AG04449 (cell line): ENCODE measurements around the gene RAI14.
"Not testable (repeated sequence)": the region's sequence is repeated elsewhere in the genome, so short reads cannot be mapped to it uniquely, and the experiment has no call there.

Experiments
- CTCF ChIA-PET: fragments of 350-600 bp; formaldehyde crosslinking; extraction: SDS; loops from one replicate; lab custom pipeline; 2021; ENCODE audit warnings: antibody characterized with exemption; lab: Yijun Ruan, JAX
- POLR2A ChIA-PET: fragments of 400-600, 350-600 bp; formaldehyde crosslinking; extraction: SDS; loops from one replicate; lab custom pipeline; 2020; ENCODE audit warnings: antibody characterized with exemption, inconsistent platforms; lab: Yijun Ruan, JAX
- DNase-seq: peaks from one replicate; pipeline ENCODE4 v3.0.0-alpha.2; 2010; ENCODE audit warnings: low read depth, low spot score
- H3K4me3 ChIP-seq: 2 replicates; pipeline ENCODE4 v1.5.1; 2011; ENCODE audit warnings: low read depth, mild to moderate bottlenecking, control low read depth, low read length
- CTCF ChIP-seq: IDR thresholded peaks from one replicate; pipeline ENCODE4 v1.5.1; 2011; ENCODE audit warnings: mild to moderate bottlenecking, moderate library complexity, low read length, control low read depth, inconsistent platforms; ENCODE audit not compliant: insufficient read depth; ENCODE audit errors: missing control alignments

The RAI14 gene

GRCh38 chr5:34827588-34828506 is 171.7 kb downstream of the RAI14 start:
- TF ChIP-seq CTCF = no peak
- no peak overlapping the region for H3K4me3 ChIP-seq
- ChIA-PET POLR2A (no interaction called here), CTCF (interaction anchor here (1.0 to 5.1 kb wide), 3 partner anchors 70 to 341 kb away, joined by 3 to 18 read pairs (median 4); no protein-coding TSS in a partner anchor)
- no peak for DNase-seq

GRCh38 chr5:34830827-34831226 is 174.7 kb downstream of the RAI14 start:
- DNase-seq, POLR2A ChIA-PET, H3K4me3 ChIP-seq: not testable (repeated sequence)
- CTCF ChIA-PET = interaction anchor here (0.6 kb wide), 1 partner anchor 342 kb away, joined by 3 read pairs; no protein-coding TSS in a partner anchor

- H3K4me3 ChIP-seq = no peak overlapping the region
- DNase-seq = no peak
- TF ChIP-seq CTCF = no peak
- CTCF ChIA-PET = no interaction called here
- POLR2A ChIA-PET = no interaction called here
Observed at GRCh38 chr5:34831303-34831702, 175.2 kb downstream of the RAI14 start.

- CTCF ChIA-PET = no interaction called here
Observed at GRCh38 chr5:34832568-34832967, 176.4 kb downstream of the RAI14 start.

GRCh38 chr5:34833090-34833489 is 177.0 kb downstream of the RAI14 start:
- no peak overlapping the region for H3K4me3 ChIP-seq
- DNase-seq = no peak
- ChIA-PET CTCF (no interaction called here), POLR2A (interaction anchor here (0.5 kb wide), 1 partner anchor 85 kb away, joined by 3 read pairs; no protein-coding TSS in a partner anchor)
- no peak for TF ChIP-seq CTCF

More at GRCh38 chr5:34832568-34832967, 176.4 kb downstream of the RAI14 start:
- H3K4me3 ChIP-seq = no peak overlapping the region
- TF ChIP-seq CTCF = no peak
- no peak for DNase-seq
- POLR2A ChIA-PET = no interaction called here

- no peak for TF ChIP-seq CTCF
- H3K4me3 ChIP-seq = no peak overlapping the region
- POLR2A ChIA-PET = no interaction called here
- no peak for DNase-seq
- CTCF ChIA-PET = interaction anchor here (1.3 to 1.7 kb wide), 2 partner anchors 9 to 64 kb away, joined by 3 to 5 read pairs; no protein-coding TSS in a partner anchor
Observed at GRCh38 chr5:34833976-34834793, 178.1 kb downstream of the RAI14 start.
